HG02970 (cell line): ENCODE data around the gene SHLD1.

Source experiments
- ATAC-seq: cut with Tn5 transposase; IDR thresholded peaks from one replicate; pipeline ENCODE4 v1.9.1; 2021; ENCODE audit warnings: mild to moderate bottlenecking, moderate library complexity, moderate number of reproducible peaks; ENCODE audit not compliant: unreplicated experiment, low FRiP score

The SHLD1 gene

DNA sequence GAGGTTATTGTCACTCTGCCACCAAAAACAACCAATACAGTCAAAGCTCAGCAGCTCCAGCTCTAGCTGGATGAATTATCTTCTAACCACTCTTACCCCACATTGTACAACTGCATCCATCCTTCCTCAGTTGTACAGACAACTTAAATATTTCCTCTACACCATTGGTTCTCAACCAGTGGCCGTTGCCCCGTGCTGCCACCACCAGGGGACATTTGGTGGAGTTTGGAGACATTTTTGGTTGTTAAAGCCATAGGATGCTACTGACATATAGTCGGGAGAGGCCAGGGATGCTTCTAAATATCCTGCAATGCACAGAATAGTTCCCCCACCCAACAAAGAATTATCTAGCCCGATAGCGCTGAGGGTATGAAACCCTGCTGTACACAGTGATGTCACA, 59.3 kb downstream of the SHLD1 start:
- ATAC-seq = no peak

DNA sequence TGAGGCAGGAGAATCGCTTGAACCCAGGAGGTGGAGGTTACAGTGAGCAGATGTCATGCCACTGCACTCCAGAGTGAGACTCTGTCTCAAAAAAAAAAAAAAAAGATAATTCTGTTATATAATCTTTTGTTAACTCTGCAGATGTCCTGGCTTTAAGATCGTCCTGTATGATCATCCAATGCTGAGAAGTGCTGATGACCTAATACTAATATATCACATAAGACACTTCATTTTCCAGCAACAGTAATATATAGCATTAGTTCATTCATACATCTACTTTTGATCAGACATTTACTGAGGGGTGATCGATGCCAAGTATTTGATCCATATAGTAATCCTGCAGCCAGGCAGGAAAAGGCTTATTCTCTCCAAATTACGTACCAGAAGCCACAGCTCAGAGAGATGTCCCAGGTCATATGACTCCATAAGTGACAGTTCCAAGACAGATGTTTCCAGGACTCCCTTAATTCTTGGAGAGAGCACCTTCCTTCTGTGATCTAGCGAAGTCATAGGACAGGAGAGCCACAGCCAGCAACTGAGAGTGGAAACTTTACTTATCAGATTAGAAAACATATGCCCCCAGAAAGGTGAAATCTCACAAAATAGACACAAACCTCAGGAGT, 60.7 kb downstream of the SHLD1 start:
- ATAC-seq = no peak

DNA sequence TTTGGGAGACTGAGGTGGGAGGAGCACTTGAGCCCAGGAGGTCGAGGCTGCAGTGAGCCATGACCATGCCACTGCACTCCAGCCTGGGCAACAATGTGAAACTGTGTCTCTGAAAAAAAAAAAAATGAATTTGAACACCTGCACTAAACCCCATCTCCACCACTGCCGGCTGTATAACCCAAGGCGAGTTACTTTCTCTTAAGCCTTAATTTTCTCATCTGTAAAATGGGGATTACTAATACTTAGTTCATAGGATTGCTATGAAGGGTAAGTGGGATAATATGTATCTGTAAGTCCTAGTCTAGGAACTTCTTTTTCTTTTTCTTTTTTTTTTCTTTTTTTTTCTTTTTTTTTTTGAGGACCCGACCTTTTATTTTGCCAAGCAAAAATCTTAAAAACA, 61.5 kb downstream of the SHLD1 start:
- no peak for ATAC-seq

DNA sequence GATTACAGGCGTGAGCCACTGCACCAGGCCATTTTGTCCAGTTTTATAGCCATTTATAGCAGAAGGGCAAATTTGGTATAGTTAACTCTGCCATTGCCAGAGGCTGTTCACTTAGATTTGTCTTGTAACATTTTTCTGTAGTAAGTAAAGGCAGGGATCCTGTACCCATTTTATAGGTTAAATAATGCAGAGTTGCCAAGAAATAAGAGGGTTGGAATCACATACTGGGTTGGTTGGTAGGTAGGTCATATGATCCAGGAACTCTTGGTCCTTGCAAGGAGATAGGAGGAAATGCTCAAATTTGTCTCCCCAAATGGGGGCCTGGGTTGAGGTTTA, 68.1 kb downstream of the SHLD1 start:
- no peak for ATAC-seq

DNA sequence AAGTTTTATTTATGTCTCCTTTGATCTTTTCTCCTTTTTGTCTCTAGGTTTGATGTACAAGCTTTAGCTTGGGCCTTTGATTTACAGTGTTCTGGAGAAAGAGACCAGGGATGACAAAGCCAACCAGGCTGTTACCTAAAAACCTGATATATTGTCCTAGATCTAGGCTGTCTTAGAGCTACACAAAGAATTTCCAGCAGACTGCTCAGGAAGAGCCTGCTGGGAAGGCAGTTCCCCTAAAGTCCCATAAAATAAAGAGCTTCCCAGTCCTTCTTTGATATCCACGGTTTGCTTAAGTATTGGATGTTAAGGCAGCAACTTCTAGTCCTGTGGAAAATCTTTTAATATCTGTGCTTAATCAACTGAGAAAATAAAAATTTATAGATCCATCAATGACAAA, 70.5 kb downstream of the SHLD1 start:
- no peak for ATAC-seq

DNA sequence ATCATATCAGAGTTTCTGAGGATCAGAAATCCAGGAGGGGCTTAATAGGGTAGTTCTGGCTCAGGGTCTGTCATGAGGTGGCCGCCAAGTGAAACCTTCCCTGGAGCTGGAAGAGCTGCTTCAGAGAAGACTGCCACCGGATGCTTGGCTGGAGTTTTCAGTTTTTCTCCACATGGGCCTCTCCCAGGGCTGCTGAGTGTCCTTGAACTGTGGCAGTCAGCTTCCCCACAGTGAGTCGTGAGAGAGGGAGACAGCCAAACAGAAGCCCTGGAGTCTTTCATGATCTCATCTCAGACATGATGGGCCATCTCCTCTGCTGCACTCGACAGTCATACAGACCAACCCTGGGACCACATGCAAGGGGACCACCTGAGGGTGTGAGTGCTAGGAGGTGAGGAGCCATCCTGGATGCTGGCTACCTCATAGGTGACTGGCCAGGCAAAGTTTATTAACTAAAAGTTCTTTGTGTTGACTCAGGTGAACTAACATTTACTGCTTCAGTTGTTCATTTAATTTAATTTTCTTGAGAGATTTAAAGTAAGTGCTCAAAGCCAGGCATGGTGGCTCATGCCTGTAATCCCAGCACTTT, 71.5 kb downstream of the SHLD1 start:
- ATAC-seq = no peak

DNA sequence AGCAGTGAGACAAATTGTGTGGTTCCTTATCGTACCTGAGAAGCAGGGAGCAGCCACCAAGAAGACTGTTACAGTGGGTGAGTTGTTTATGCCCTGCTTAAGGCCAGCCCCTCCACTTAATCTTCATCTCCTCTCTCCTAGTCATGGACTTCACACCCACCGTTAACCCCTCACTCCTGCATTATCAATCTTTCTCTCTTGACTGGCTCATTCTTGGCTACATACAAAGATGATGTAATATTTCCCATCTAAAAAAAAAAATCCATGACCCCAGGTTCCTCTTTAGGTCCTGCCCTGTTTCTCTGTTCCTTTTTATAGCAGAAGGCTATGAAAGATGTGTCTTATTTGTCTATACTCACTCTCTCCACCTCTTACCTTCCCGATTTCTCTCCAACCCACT, 72.4 kb downstream of the SHLD1 start:
- ATAC-seq = no peak

DNA sequence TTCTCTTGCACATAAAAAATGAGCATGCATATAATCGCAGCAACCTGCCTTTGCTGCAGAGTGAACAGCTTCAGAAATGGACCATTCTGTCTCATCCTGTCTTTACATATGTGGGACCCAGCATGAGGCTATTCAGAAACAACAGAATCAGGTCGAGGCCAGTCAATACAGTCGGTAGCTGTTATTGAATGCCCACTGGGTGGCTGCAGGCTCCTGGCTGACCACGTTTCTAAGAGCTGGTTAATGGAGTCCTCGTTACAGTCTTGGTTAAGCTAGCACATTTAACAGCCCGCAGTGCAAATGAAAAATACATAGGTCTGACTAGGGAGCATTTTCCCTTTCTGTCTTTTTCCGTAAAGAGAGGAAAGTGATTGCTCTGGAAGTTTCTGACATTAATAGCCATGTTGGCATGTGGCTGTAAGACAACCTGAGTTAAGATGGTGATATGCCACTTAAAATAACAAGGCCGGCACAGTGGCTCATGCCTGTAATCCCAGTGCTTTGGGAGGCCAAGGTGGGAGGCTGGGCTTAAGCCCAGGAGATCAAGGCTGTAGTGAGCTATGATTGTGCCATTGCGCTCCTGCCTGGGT, 75.0 kb downstream of the SHLD1 start:
- no peak for ATAC-seq

DNA sequence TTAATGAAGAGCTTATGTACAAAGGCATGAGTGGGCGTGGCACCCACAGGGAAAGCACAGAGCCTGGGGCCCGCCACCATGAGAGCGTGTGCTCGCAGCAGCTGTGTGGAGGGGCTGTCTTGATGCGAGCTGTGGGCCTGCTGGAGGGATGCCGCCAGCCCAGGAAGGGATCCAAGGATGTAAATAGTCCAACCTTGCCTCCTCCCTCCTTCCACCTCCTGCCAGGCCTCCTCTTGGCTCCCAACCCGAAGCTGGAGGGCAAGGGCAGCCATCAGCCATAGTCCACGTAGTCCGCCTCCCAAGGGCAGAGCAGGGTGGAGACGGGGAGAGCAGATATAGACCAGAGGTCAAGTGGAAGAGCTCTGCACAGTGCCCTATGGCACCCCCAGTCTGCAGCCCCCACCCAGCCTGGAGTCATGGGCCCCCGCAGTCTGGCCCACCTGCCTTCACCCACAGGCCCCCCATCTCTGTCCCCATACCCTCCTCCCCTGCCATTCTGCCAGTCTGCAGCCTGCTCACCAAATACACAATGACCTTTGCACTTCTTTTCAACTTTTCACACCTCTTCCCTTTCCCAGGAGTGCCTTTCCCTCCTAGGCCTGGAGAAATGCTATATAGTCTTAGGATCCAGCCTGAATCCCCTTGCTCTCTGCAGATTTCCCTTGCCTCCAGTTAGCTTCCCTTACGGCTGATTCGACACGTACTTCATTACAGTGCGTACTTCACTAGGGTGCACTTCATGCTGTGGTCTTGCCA, 77.1 kb downstream of the SHLD1 start:
- ATAC-seq = no peak

DNA sequence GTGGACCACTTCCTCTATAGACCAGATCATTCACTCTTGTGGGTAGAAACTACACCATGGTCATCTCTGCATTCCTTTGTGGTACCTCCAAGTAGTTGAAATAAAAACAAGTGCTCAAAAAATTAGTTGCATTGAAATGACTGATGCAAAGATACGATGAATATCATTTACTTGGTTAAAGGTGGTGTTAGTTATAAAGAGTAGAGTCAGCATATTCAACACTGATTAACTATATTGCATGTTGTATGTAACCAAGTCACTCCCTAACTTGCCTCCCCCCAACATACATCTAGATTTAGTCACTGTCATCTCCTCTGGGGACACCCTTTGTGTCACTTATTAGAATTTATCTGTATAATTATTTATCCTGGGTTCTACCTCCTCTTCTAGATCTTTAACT, 77.7 kb downstream of the SHLD1 start:
- ATAC-seq = no peak

DNA sequence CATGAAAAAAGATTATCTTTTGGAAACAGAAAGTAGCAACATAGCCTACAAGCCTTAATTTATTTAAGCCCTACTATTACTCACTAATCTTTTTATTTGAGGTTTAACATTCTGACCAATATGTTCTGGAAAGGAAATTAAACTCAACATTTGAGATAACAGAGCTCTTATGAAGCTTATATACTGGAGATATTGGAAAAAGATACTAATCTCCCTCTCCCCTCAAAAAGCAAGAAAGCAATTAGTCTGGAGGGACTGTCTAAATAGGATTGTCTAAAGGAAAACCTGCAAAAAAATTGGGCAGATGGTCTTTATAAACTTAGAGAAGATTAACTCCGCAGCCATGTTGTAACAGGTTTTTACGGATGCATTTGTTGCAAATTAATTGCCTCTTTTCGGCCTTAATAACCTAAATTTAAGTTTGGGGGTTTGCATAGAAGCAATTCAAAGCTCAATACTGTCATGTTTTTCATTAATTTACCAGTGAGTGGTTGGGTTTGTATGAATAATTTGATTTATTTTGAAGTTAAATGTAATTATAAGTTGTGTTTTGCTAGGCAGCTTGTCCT, 79.1 kb downstream of the SHLD1 start:
- ATAC-seq = no peak

DNA sequence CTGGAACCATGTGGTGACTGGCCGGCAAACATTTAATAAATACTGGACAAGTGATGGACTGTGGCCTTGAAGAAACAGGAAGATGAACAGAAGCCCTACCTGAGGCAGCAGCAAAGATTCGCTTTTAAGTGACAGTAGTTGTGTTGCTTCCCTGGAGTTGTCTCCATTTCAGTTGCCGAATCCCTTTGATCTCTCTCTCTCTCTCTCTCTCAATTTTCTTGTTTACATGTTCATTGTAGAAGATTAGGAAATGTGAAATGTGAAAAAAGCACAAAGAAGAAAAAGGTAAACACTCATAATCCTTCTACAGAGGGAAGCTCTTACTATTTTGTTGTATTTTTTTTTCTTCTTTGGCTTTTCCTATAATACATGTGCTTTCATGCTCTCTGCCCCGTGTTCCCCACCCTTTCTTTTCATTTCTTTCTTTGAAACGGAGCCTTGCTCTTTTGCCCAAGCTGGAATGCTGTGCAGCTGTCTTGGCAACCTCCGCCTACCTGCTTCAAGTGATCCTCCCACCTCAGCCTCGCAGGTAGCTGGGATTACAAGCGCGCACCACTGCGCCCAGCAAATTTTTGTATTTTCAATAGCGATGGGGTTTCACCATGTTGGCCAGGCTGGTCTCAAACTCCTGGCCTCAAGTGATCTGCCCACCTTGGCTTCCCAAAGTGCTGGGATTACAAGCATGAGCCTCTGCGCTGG, 81.5 kb downstream of the SHLD1 start:
- no peak for ATAC-seq

DNA sequence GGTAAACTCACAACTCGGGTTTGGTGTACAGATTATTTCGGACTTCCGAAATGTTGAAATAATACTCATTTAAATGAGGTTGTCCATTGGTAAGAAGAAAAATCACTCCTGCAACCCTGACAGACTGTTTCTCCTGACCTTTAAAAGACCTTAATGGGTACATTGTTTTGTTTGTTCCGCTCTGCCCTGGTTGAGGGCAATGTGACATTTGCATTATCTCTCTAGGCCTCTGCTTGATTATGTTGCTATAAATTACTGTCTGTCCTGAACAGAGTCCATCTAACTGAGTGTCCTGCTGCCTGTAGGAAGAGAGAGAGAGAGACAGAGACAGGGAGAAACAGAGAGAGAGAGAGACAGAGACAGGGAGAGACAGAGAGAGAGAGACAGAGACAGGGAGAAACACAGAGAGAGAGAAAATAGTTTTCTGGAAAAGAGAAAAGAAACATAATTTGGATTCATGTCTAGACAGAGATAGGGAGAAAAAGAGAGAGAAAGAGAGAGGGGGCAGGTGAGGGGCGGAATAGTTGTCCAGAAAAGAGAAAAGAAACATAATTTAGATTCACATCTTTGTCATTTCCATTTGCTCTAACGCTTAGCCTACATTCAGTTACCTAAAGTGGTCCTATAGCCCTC, 83.2 kb downstream of the SHLD1 start:
- no peak for ATAC-seq

DNA sequence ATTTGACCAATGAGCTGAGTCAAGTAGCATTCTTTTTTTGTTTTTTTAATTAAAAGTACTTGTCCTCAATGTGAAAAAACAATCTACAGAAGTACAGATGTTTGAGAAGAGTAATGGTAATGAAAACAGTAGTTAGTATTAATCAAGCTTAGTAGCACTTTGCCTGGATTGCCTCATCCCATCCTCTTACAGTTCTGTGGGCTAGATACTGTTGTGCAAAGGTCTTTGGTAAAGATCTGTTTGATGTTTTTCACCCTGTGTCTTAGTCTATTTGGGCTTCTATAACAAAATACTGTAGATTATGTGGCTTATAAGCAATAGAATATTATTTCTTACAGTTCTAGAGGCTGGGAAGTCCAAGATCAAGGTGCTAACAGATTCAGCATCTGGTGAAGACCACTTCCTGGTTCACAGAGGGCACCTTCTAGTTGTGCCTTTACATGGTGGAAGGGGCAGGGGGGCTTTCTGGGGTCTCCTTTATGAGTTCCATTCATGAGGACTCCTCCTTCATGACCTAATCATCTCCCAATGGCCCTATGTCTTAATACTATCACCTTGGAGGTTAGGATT, 84.3 kb downstream of the SHLD1 start:
- no peak for ATAC-seq

DNA sequence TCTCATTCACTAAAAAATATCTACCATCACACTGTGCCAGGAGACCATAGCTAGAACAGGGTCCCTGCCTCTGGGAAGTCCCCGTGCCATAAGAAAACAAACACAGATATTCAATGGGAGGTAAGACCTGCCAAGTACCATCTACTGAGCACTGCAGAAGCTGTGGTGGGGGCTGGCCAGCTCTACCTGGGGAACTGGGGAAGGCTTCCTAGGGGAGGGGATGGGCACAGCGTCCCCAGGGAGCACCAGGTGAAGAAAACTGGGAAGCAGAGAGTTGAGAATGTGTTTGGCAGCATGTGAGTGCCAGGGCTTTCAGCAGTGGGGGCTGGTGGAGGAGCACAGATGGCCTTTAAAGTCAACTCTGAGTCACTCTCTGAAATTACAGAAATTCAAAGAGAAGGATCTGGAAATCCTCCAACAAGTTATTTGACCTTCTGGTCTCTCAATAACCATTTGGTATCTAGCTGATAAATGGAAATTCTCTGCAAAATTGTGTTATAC, 85.2 kb downstream of the SHLD1 start:
- ATAC-seq = no peak

DNA sequence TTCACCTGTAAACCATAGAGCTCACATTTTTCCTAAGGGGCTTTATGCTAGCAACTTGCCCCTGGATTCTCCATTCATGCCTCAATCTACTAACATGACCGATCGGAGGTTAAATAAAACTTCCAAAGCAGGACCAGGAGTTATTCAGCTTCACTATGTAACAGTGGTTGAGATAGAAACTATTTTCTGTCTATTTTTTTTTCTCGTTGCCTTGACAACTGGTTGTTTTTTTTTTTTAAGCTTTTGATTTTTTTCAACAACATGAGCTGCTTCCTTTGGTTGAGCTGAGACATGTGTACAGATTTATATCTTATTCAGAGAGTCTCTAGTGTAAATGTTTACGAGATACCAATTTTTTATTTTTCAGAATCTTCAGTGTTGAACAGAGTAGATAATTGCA, 85.7 kb downstream of the SHLD1 start:
- ATAC-seq = no peak

DNA sequence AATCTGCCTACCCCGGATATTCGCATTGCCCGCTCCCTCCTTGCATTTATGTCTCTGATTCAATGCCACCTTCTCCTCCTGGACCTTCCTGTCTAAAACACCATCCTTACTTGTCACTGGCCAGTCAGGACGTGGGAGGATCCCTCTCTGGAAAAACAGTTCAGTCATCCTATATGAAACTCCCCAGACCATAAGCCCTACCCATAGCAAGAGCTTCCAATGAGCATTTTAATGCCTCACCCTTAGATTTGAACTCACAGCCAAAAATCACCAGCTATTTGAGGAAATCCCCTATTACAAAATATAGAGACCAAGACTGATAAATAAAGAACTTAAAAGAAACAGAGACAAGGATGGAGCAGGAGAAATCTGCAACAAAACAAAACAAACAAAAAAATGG, 86.4 kb downstream of the SHLD1 start:
- ATAC-seq = no peak

DNA sequence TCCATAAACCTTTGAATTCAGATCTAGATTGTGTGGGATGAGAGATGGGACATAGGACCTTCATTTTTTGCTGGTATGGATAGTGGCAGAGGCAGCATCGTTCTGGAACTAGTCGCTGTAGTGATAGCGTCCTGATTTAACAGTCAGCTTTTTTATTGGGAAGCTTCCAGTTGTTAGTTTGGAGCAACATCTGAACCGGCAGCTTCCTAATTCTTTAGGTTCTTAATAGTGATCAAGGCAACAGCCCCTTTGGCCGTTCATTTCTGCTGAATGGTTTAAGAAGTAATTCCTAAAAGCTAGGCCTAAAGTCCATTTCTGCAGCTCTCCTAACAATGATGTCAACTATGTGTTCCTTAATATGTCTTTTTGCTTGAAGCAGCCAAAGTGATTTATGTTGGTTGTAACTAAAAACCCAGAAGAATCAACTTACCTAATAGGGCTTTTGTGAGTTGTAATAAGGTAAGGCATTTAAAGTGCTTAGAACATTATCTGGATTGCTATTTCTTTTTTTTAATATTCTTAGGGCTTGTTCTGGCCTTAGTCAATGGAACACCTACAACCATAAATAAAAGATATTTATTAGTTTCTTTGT, 90.3 kb downstream of the SHLD1 start:
- no peak for ATAC-seq

DNA sequence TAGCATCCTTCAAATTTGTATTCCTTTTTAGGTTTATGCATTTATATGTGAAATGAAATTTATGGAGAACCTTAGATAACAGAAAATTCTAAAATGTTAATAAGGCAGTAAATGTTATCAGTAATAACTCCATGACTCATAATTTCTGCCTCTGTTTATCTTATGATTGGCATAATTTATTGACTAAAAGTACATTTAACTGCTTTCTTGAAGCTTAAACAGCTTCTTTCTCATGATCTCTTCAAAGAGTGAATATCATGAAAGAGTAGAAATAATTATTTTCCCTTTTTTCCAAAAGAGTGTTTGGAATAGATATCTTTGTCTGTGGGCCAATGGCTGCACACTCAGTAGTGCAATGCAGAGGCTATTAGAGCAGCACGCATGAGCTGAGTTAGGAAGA, 91.3 kb downstream of the SHLD1 start:
- ATAC-seq = no peak

DNA sequence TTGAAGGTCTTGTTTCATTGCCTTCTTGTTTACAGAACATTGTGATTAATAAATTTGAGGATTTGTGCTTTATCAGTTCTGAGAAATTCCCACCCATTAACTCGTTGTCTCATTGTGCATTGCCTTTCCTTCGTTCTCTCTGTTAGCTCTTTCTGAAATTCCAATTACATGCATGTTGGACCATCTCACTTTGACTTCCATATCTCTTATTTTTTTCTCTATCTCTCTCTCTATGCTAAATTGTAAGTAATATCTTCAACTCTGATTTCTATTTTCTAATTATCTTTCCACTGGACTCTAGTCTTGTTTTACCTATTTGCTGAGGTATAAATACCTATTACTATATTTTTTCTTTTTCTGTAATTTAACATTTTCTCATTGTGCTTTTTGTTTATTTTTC, 92.3 kb downstream of the SHLD1 start:
- no peak for ATAC-seq
